ENCODE data around the gene ACE2. TPM values are rescaled to one million over a fixed set of nuclear protein-coding genes. Genes with fewer than 3 reads are reported as not detected.

The ACE2 gene
- total and polyA plus RNA-seq, 2 donors (not counting 1 experiment from before 2014, with no cell fraction given): not detected

DNA sequence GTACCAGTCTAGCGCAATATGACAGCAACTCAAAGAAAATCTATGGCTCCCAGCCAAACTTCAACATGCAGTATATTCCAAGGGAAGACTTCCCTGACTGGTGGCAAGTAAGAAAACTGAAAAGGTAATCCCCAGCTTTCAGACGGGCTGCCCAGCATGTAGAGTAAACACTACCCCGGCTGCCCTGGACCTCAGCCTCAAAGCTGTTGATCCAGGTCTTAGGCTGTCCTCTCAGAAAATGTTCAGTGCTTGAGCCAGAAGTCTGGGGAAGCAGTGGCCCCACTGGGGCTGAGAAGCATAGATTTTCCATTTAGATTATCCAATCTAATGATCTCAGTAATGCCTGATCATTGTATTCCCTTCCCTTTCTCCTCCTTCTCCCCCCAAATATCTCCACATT, 78.3 kb downstream of the ACE2 start:
- H3K4me2 ChIP-seq (replicated peaks; ENCODE audit: low read depth, low read length, poor library complexity, severe bottlenecking): no peak overlapping the region
- WGBS (ENCODE audit: insufficient coverage): 100% methylated on average over 2 of the region's 3 CpGs
- H3K4me1 Mint-ChIP-seq: no peaks in the 10 kb centered on the region
- no peak overlapping the region for H3K9ac ChIP-seq (ENCODE audit: low read length)
- no peaks in the 10 kb centered on the region for H4K20me1 ChIP-seq (ENCODE audit: control insufficient read depth, insufficient read depth, low read length, poor library complexity, severe bottlenecking)
- H3K4me3 ChIP-seq (ENCODE audit: control extremely low read depth in 1 of 5, extremely low read depth in 1 of 5, insufficient read depth in 1 of 5, low read depth in 2 of 5, low read length in 4 of 5): no peak overlapping the region
- no peak overlapping the region for H3K27ac Mint-ChIP-seq
- no peaks in the 10 kb centered on the region for H3K79me2 ChIP-seq (ENCODE audit: control insufficient read depth, insufficient read depth, low read length)
- H3K27me3 ChIP-seq (replicated peaks in 1 of 4; ENCODE audit: control extremely low read depth in 1 of 4, control insufficient read depth in 3 of 4, insufficient read depth in 4 of 4, low read length in 3 of 4): peaks cover 0 to 2% (median 0%) of the 10 kb centered on the region in 4 experiments
- POLR2A ChIA-PET: no interaction called here
- intact Hi-C loops (cut with micrococcal nuclease): no loop called here
- TF ChIP-seq, protein P1, sequence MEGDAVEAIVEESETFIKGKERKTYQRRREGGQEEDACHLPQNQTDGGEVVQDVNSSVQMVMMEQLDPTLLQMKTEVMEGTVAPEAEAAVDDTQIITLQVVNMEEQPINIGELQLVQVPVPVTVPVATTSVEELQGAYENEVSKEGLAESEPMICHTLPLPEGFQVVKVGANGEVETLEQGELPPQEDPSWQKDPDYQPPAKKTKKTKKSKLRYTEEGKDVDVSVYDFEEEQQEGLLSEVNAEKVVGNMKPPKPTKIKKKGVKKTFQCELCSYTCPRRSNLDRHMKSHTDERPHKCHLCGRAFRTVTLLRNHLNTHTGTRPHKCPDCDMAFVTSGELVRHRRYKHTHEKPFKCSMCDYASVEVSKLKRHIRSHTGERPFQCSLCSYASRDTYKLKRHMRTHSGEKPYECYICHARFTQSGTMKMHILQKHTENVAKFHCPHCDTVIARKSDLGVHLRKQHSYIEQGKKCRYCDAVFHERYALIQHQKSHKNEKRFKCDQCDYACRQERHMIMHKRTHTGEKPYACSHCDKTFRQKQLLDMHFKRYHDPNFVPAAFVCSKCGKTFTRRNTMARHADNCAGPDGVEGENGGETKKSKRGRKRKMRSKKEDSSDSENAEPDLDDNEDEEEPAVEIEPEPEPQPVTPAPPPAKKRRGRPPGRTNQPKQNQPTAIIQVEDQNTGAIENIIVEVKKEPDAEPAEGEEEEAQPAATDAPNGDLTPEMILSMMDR (IDR thresholded peaks at IDR 0.05): no peak
- TF ChIP-seq EZH2 (IDR thresholded peaks at IDR 0.05; ENCODE audit: borderline replicate concordance, insufficient read depth, low read depth, low read length, poor library complexity, severe bottlenecking): no peak
- H2AFZ ChIP-seq (ENCODE audit: insufficient read depth, low read depth, low read length, poor library complexity, severe bottlenecking): no peak overlapping the region
- peaks cover 3% of the 10 kb centered on the region for H3K27me3 Mint-ChIP-seq
- DNase-seq: no peak
- H3K4me3 Mint-ChIP-seq: no peak overlapping the region
- no peaks in the 10 kb centered on the region for H3K36me3 ChIP-seq (replicated peaks in 1 of 2; ENCODE audit: control extremely low read depth in 1 of 2, control insufficient read depth in 1 of 2, extremely low read depth in 1 of 2, insufficient read depth in 2 of 2, low read length in 1 of 2)
- no peak for ATAC-seq (ENCODE audit: low read depth)
- CTCF ChIA-PET: no interaction called here
- no peaks in the 10 kb centered on the region for H3K9me3 Mint-ChIP-seq (ENCODE audit: insufficient read depth)
- no peaks in the 10 kb centered on the region for H3K4me1 ChIP-seq (ENCODE audit: control insufficient read depth in 2 of 2, insufficient read depth in 2 of 2, low read length in 2 of 2)
- no peaks in the 10 kb centered on the region for H3K9me3 ChIP-seq (ENCODE audit: control extremely low read depth in 1 of 3, control insufficient read depth in 2 of 3, insufficient read depth in 1 of 3, low read length in 2 of 3)
- no peak overlapping the region for H3K27ac ChIP-seq (ENCODE audit: low read length in 2 of 2)

DNA sequence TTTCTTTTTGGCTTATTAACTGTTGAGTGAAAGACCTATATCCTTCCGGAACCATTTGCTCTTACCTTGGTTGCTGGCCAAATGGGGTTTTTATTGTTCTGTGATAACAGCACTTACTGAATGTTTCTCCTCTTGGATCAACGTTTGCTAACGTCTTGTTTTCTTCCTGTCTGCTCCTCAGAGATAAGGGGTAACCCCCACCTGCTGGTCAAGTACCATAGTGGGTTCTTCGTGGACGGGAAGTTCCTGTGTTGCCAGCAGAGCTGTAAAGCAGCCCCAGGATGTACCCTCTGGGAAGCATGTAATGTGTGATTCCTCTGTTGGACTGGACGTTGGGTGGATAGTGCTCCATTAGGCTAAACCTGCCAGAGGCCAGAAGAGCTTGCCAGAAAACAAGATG, 84.8 kb downstream of the ACE2 start:
- no peak overlapping the region for H3K4me2 ChIP-seq (replicated peaks; ENCODE audit: low read depth, low read length, poor library complexity, severe bottlenecking)
- Mint-ChIP-seq H3K4me3 (no peak overlapping the region), H3K27me3 (peaks cover 7% of the 10 kb centered on the region), H3K4me1 (no peaks in the 10 kb centered on the region), H3K9me3 (ENCODE audit: insufficient read depth) (no peaks in the 10 kb centered on the region), H3K27ac (no peak overlapping the region)
- ChIA-PET CTCF (no interaction called here), POLR2A (no interaction called here)
- no peak overlapping the region for H3K27ac ChIP-seq (ENCODE audit: low read length in 2 of 2)
- ATAC-seq (ENCODE audit: low read depth) (no peak), DNase-seq (no peak)
- intact Hi-C loops (cut with micrococcal nuclease): no loop called here
- no peaks in the 10 kb centered on the region for H3K27me3 ChIP-seq (replicated peaks in 1 of 4; ENCODE audit: control extremely low read depth in 1 of 4, control insufficient read depth in 3 of 4, insufficient read depth in 4 of 4, low read length in 3 of 4)
- no peak overlapping the region for H3K4me3 ChIP-seq (ENCODE audit: control extremely low read depth in 1 of 5, extremely low read depth in 1 of 5, insufficient read depth in 1 of 5, low read depth in 2 of 5, low read length in 4 of 5)
- no peaks in the 10 kb centered on the region for H3K4me1 ChIP-seq (ENCODE audit: control insufficient read depth in 2 of 2, insufficient read depth in 2 of 2, low read length in 2 of 2)
- H4K20me1 ChIP-seq (ENCODE audit: control insufficient read depth, insufficient read depth, low read length, poor library complexity, severe bottlenecking): no peaks in the 10 kb centered on the region
- TF ChIP-seq, protein P1 (IDR thresholded peaks at IDR 0.05): no peak
- no peak for TF ChIP-seq EZH2 (IDR thresholded peaks at IDR 0.05; ENCODE audit: borderline replicate concordance, insufficient read depth, low read depth, low read length, poor library complexity, severe bottlenecking)
- H3K36me3 ChIP-seq (replicated peaks in 1 of 2; ENCODE audit: control extremely low read depth in 1 of 2, control insufficient read depth in 1 of 2, extremely low read depth in 1 of 2, insufficient read depth in 2 of 2, low read length in 1 of 2): no peaks in the 10 kb centered on the region
- no peak overlapping the region for H2AFZ ChIP-seq (ENCODE audit: insufficient read depth, low read depth, low read length, poor library complexity, severe bottlenecking)
- H3K79me2 ChIP-seq (ENCODE audit: control insufficient read depth, insufficient read depth, low read length): no peaks in the 10 kb centered on the region
- WGBS (ENCODE audit: insufficient coverage): no CpG with 5 or more reads among the region's 6 CpGs
- H3K9me3 ChIP-seq (ENCODE audit: control extremely low read depth in 1 of 3, control insufficient read depth in 2 of 3, insufficient read depth in 1 of 3, low read length in 2 of 3): no peaks in the 10 kb centered on the region
- H3K9ac ChIP-seq (ENCODE audit: low read length): no peak overlapping the region

Measured in B cell (primary cell).